ENCODE measurements around the gene NFYA. TPM values are rescaled to one million over a fixed set of nuclear protein-coding genes. Genes with fewer than 3 reads are reported as not detected.

Gene NFYA
- total RNA-seq = 10 to 100 TPM; 34.5 to 34.9 TPM
- 26.3 TPM for polyA plus RNA-seq

- Mint-ChIP-seq H3K27ac (peak within 1 kb of the TSS; percentile 96 to 99 (median 98)), H3K4me3 (peak within 1 kb of the TSS; percentile 89 to 99 (median 95)), H3K4me1 (peaks cover 46 to 60% (median 56%) of the 10 kb centered on the region in 3 donors), H3K27me3 (peaks cover 0 to 6% of the 10 kb centered on the region in 2 donors), H3K36me3 (peaks cover 0 to 51% (median 4%) of the 10 kb centered on the region in 3 donors), H3K9me3 (no peaks in the 10 kb centered on the region)
- ChIA-PET CTCF (interaction anchor here (1.0 to 2.3 kb wide), 3 partner anchors 17 to 44 kb away, joined by 3 to 12 read pairs (median 3); no protein-coding TSS in a partner anchor), POLR2A (interaction anchor here (0.8 to 1.2 kb wide), 4 partner anchors 45 to 662 kb away, joined by 3 to 7 read pairs (median 4); no protein-coding TSS in a partner anchor)
- DNase-seq = peak in 2 of 5 donors; percentile 100
- peaks cover 39% of the 10 kb centered on the region for H3K4me1 ChIP-seq (ENCODE audit: insufficient read depth, low read length)
- H3K9me3 ChIP-seq (ENCODE audit: low read length) = no peaks in the 10 kb centered on the region
- no peaks in the 10 kb centered on the region for H3K27me3 ChIP-seq (ENCODE audit: insufficient read depth, low read length, poor library complexity, severe bottlenecking)
- peak within 1 kb of the TSS; percentile 98 for H3K4me3 ChIP-seq (ENCODE audit: low read length)
- H3K36me3 ChIP-seq (ENCODE audit: insufficient read depth, low read length) = peaks cover 17% of the 10 kb centered on the region
- H3K27ac ChIP-seq (ENCODE audit: low read depth, low read length) = peak within 1 kb of the TSS; percentile 94
Measured at GRCh38 chr6:41072836-41073202, at the start of gene NFYA. NFYA (plus strand) TSS chr6:41072974; CDS start chr6:41079090, 6,116 bp downstream.

- H3K4me3 Mint-ChIP-seq = no peak overlapping the region
- H3K27ac ChIP-seq (ENCODE audit: low read depth, low read length) = no peak overlapping the region
- no peak overlapping the region for H3K4me3 ChIP-seq (ENCODE audit: low read length)
- no peak for DNase-seq
- no peaks in the 10 kb centered on the region for H3K27me3 ChIP-seq (ENCODE audit: insufficient read depth, low read length, poor library complexity, severe bottlenecking)
- no peaks in the 10 kb centered on the region for H3K9me3 ChIP-seq (ENCODE audit: low read length)
- POLR2A ChIA-PET = no interaction called here
- H3K4me1 ChIP-seq (ENCODE audit: insufficient read depth, low read length) = peaks cover 8% of the 10 kb centered on the region
- CTCF ChIA-PET = interaction anchor here (2.1 kb wide), 1 partner anchor 16 kb away, joined by 5 read pairs; the partner anchor contains the start of gene UNC5CL
- no peaks in the 10 kb centered on the region for H3K36me3 ChIP-seq (ENCODE audit: insufficient read depth, low read length)
- no peak overlapping the region for H3K27ac Mint-ChIP-seq
- H3K9me3 Mint-ChIP-seq = no peaks in the 10 kb centered on the region
- peaks cover 9 to 12% (median 11%) of the 10 kb centered on the region in 3 donors for H3K4me1 Mint-ChIP-seq
- H3K36me3 Mint-ChIP-seq = peaks cover 0 to 3% (median 0%) of the 10 kb centered on the region in 3 donors
- peaks cover 2 to 3% of the 10 kb centered on the region in 2 donors for H3K27me3 Mint-ChIP-seq
Measured at GRCh38 chr6:41023114-41023513, 49.7 kb upstream of the NFYA start.

DNA sequence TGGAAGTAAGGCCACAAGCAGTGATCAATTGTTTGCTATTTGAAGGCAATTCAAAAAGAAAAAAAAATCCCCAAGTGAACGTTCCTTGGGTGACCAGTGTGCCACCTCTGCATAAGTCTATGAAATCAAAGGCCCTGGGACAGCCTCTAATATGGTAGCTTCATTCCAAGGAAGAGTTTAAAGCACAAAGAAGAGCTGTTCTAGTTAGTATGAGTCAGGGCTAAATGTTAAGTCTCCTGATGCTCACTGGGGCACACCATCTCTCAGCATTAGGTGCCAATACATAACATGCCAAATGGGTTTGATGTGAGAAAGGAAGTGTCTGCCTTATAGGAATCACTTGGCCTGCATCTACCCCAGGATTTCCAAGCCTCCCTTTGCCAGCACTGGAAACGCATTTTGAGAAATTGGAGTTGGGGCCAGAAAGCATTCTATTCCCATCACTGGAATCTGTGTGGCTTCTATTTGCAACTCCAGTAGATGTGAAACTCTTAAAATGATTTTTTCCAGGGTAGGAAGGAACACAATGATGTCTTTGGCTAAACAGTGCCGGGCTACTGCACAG lies 46.7 kb upstream of the NFYA start:
- Mint-ChIP-seq H3K27me3 (no peaks in the 10 kb centered on the region), H3K27ac (peak overlapping the region in 1 of 8 donors; percentile 24), H3K36me3 (peaks cover 0 to 1% (median 0%) of the 10 kb centered on the region in 3 donors), H3K9me3 (no peaks in the 10 kb centered on the region), H3K4me1 (peaks cover 19 to 23% (median 21%) of the 10 kb centered on the region in 3 donors), H3K4me3 (peak overlapping the region in 1 of 7 donors; percentile 34)
- Histone ChIP-seq H3K27me3 (ENCODE audit: insufficient read depth, low read length, poor library complexity, severe bottlenecking) (no peaks in the 10 kb centered on the region), H3K4me3 (ENCODE audit: low read length) (no peak overlapping the region), H3K9me3 (ENCODE audit: low read length) (no peaks in the 10 kb centered on the region), H3K4me1 (ENCODE audit: insufficient read depth, low read length) (peaks cover 20% of the 10 kb centered on the region), H3K27ac (ENCODE audit: low read depth, low read length) (no peak overlapping the region), H3K36me3 (ENCODE audit: insufficient read depth, low read length) (no peaks in the 10 kb centered on the region)
- no peak for DNase-seq
- ChIA-PET POLR2A (no interaction called here), CTCF (interaction anchor here (2.6 to 7.2 kb wide), 2 partner anchors 14 to 21 kb away, joined by 13 to 44 read pairs; partner anchors contain the start of gene UNC5CL)

DNA sequence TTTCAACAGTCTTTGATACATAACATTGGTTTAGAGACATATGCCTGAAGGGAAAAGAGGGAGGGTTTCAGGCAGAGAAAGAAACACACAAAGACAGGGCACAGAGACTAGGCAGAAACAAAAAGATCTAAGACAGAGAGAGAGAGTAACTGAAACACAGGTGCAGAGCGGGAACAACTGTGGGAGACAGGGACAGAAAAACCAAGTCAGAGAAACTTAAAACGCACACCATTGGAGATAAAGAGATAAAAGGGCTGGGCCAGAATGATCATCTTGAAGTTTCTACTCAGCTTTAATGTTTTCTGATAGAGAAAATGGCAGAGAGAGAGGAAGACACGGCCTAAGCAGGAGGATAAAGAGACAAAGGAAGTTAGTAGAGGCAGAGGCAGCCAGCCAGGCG lies 45.5 kb upstream of the NFYA start:
- Mint-ChIP-seq H3K27ac (peak overlapping the region in 7 of 8 donors; percentile 27 to 89 (median 79)), H3K9me3 (no peaks in the 10 kb centered on the region), H3K4me3 (peak overlapping the region; percentile 79 to 88 (median 83)), H3K27me3 (no peaks in the 10 kb centered on the region), H3K36me3 (peaks cover 0 to 3% (median 0%) of the 10 kb centered on the region in 3 donors), H3K4me1 (peaks cover 20 to 23% (median 21%) of the 10 kb centered on the region in 3 donors)
- peak overlapping the region; percentile 68 for H3K4me3 ChIP-seq (ENCODE audit: low read length)
- no peaks in the 10 kb centered on the region for H3K9me3 ChIP-seq (ENCODE audit: low read length)
- H3K4me1 ChIP-seq (ENCODE audit: insufficient read depth, low read length) = peaks cover 20% of the 10 kb centered on the region
- DNase-seq = no peak
- H3K27me3 ChIP-seq (ENCODE audit: insufficient read depth, low read length, poor library complexity, severe bottlenecking) = no peaks in the 10 kb centered on the region
- POLR2A ChIA-PET = interaction anchor here (1.5 kb wide), 1 partner anchor 44 kb away, joined by 4 read pairs; no protein-coding TSS in a partner anchor
- H3K27ac ChIP-seq (ENCODE audit: low read depth, low read length) = no peak overlapping the region
- CTCF ChIA-PET = interaction anchor here (0.6 to 7.2 kb wide), 13 partner anchors 9 to 1665 kb away, joined by 3 to 44 read pairs (median 13); partner anchors contain the start of genes TSPO2 and UNC5CL
- no peaks in the 10 kb centered on the region for H3K36me3 ChIP-seq (ENCODE audit: insufficient read depth, low read length)

DNA sequence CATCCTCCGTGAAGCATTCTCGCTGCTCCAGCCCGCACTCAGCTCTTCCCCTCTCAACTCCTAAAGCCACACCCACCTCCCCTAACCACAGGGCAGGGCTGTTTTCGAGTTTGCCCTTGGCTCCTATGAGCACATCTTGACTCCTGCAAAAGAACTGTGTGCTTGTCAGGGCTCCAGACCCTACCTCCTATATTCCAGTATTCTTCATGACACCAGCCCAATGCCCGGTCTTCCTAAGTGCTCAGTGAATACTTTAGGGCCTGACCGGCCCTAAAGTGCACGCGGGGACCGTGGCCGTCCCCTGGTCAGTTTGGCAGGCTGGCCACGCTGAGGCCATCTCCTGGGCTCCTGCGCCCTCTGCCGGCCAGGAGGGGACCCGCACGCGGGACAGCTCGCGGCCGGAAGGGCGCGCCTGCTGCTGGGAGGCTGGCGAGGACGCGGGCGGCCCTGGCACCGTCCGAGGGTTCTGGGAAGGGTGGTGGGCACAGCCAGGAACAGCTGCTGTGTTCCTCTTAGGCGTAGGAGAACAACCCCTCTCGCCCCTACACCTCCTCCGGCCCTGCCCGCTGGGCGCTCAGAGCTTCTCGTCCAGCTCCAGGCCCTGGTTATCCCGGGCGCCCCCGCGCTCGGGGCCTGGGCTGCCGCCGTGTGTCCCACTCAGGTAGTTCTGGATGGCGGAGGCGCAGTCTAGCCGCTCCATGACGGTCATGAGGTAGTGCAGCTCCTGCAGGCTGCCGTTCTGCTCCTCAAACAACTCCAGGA lies 44.8 kb upstream of the NFYA start:
- CTCF ChIA-PET = interaction anchor here (0.6 to 7.2 kb wide), 23 partner anchors 9 to 1666 kb away, joined by 3 to 44 read pairs (median 9); partner anchors contain the start of genes NFYA, OARD1, TSPO2 and UNC5CL
- Mint-ChIP-seq H3K36me3 (peaks cover 0 to 3% (median 0%) of the 10 kb centered on the region in 3 donors), H3K4me3 (peak overlapping the region; percentile 79 to 88 (median 83)), H3K4me1 (peaks cover 20 to 23% (median 21%) of the 10 kb centered on the region in 3 donors), H3K27me3 (no peaks in the 10 kb centered on the region), H3K9me3 (no peaks in the 10 kb centered on the region), H3K27ac (peak overlapping the region in 7 of 8 donors; percentile 67 to 89 (median 83))
- Histone ChIP-seq H3K36me3 (ENCODE audit: insufficient read depth, low read length) (no peaks in the 10 kb centered on the region), H3K27ac (ENCODE audit: low read depth, low read length) (peak overlapping the region; percentile 57), H3K27me3 (ENCODE audit: insufficient read depth, low read length, poor library complexity, severe bottlenecking) (no peaks in the 10 kb centered on the region), H3K9me3 (ENCODE audit: low read length) (no peaks in the 10 kb centered on the region), H3K4me3 (ENCODE audit: low read length) (peak overlapping the region; percentile 68), H3K4me1 (ENCODE audit: insufficient read depth, low read length) (peaks cover 20% of the 10 kb centered on the region)
- POLR2A ChIA-PET = interaction anchor here (0.9 to 1.5 kb wide), 3 partner anchors 9 to 44 kb away, joined by 4 to 7 read pairs (median 4); partner anchors contain the start of genes NFYA and OARD1
- DNase-seq = peak; percentile 61 to 78 (median 68)

- CTCF ChIA-PET = interaction anchor here (0.7 to 7.2 kb wide), 20 partner anchors 8 to 155 kb away, joined by 3 to 44 read pairs (median 10); partner anchors contain the start of genes NFYA, OARD1, TSPO2 and UNC5CL
- no peaks in the 10 kb centered on the region for H3K9me3 Mint-ChIP-seq
- H3K4me3 Mint-ChIP-seq = peak overlapping the region; percentile 79 to 88 (median 83)
- peak overlapping the region; percentile 57 for H3K27ac ChIP-seq (ENCODE audit: low read depth, low read length)
- POLR2A ChIA-PET = interaction anchor here (0.9 to 1.5 kb wide), 3 partner anchors 8 to 44 kb away, joined by 4 to 7 read pairs (median 4); partner anchors contain the start of genes NFYA and OARD1
- H3K27ac Mint-ChIP-seq = peak overlapping the region; percentile 10 to 89 (median 82)
- H3K36me3 ChIP-seq (ENCODE audit: insufficient read depth, low read length) = no peaks in the 10 kb centered on the region
- H3K27me3 Mint-ChIP-seq = no peaks in the 10 kb centered on the region
- peak overlapping the region; percentile 68 for H3K4me3 ChIP-seq (ENCODE audit: low read length)
- H3K27me3 ChIP-seq (ENCODE audit: insufficient read depth, low read length, poor library complexity, severe bottlenecking) = no peaks in the 10 kb centered on the region
- H3K4me1 ChIP-seq (ENCODE audit: insufficient read depth, low read length) = peaks cover 20% of the 10 kb centered on the region
- H3K9me3 ChIP-seq (ENCODE audit: low read length) = no peaks in the 10 kb centered on the region
- H3K36me3 Mint-ChIP-seq = peaks cover 0 to 5% (median 3%) of the 10 kb centered on the region in 3 donors
- no peak for DNase-seq
- peaks cover 20 to 23% (median 21%) of the 10 kb centered on the region in 3 donors for H3K4me1 Mint-ChIP-seq
Measured at GRCh38 chr6:41028561-41029412, 44.0 kb upstream of the NFYA start.

- Histone ChIP-seq H3K27ac (ENCODE audit: low read depth, low read length) (no peak overlapping the region), H3K4me3 (ENCODE audit: low read length) (no peak overlapping the region), H3K9me3 (ENCODE audit: low read length) (no peaks in the 10 kb centered on the region), H3K27me3 (ENCODE audit: insufficient read depth, low read length, poor library complexity, severe bottlenecking) (no peaks in the 10 kb centered on the region), H3K36me3 (ENCODE audit: insufficient read depth, low read length) (no peaks in the 10 kb centered on the region), H3K4me1 (ENCODE audit: insufficient read depth, low read length) (peaks cover 13% of the 10 kb centered on the region)
- Mint-ChIP-seq H3K27ac (peak overlapping the region in 2 of 8 donors; percentile 39 to 92), H3K27me3 (peaks cover 0 to 2% of the 10 kb centered on the region in 2 donors), H3K9me3 (no peaks in the 10 kb centered on the region), H3K4me1 (peaks cover 11 to 14% (median 12%) of the 10 kb centered on the region in 3 donors), H3K4me3 (no peak overlapping the region), H3K36me3 (peaks cover 0 to 5% (median 4%) of the 10 kb centered on the region in 3 donors)
- DNase-seq = no peak
- ChIA-PET CTCF (no interaction called here), POLR2A (no interaction called here)
Measured at GRCh38 chr6:41032830-41033229, 39.9 kb upstream of the NFYA start.

Measured in CD8-positive, alpha-beta memory T cell (primary cell).